Stimulated activated CD8-positive, alpha-beta memory T cell treated with anti-CD3 and anti-CD28 coated beads, Interleukin-4, amount 100 ng/mL, for 24 hours (primary cell): ENCODE measurements around the gene TBXAS1.

Source experiments
- DNase-seq: peaks from one replicate; pipeline ENCODE4 v3.0.0-alpha.2; 2020; ENCODE audit warnings: low read depth

TBXAS1 gene

DNA sequence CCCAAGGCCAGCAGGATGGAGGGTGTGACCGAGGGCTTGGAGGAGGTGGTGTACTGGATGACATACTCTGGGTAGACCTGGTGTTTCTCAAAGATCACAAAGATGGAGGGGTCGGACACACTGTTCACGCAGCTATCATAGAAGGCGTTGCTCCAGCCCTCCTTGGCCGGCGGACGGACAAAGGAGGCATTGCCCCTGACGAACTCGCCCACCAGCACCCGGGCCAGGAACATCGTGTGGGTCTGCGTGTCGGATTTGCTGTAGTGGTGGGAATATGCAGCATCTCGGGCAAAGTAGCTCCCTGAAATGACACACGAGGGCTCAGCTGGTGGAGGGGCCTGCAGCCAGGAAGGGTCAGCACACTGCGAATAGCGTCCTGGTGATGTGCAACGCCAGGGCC, 195.5 kb downstream of the TBXAS1 start:
- DNase-seq = no peak

- no peak for DNase-seq
Measured at GRCh38 chr7:140025241-140025640, 196.2 kb downstream of the TBXAS1 start.

DNA sequence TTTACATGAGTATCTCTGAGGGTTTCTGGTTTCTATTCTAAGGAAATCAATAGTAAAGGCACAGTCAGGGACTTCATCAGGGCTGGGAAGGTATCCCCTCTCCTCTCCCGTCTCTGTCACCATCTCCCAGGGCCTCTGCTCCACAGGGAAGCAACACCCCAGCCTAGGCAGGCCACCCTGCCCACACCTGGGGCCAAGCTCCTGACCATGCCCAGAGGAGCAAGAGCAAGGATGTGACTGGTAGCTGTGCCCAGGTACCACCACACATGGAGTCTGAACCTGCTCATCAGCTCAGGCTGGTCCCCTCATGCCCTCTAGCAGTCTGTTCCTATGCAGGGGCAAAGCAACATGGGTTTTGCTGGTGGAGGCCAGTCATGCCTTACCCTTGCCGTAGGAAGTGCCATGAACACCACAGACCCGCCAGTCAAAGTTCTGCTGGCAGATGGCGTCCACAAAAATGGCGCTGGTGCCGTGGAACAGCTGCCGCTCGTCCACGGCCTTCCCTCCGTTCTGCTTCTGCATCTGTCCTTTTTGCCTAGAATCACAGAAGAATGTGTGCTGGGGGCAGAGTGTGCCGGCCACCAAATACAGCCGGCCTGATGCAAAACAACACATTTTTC, 196.9 kb downstream of the TBXAS1 start:
- DNase-seq = no peak

DNA sequence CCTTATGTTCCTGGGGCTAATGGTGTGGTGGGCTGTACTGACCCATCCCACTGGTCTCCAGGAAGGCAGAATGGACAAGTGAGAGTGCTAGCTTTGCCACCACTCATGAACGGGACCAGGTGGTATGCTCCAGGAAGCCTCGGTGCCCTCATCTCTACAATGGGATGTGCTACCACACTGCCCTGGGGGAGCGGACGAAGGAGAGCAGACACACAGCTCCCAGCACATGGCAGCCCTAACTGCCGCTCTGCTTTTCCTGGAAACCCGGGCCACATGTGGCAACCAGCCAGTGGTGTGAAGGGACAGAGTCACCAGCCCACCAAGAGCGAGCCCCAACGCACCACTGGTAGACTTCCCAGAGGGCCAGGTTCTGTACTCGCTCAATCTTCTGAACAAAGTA, 197.9 kb downstream of the TBXAS1 start:
- no peak for DNase-seq

DNA sequence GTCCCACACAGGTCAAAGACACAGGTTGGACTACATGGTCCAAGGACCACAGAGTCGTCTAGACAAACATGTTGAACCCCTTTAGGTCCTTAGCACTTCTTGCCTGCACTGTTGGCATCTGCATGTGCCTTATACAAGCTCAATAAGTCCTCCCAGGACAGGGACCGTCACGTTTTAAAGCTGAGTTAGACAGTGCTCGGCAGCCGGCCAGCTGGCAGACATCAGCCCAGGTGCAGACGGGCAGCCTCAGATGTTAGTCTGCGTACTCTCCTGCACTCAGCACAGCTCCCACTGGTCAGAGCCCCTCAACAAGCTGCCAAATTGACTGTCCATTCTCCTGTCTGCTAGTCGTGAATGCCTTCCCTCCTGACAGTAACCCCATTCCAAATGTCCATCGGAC, 198.8 kb downstream of the TBXAS1 start:
- no peak for DNase-seq

GRCh38 chr7:140028311-140028710, 199.2 kb downstream of the TBXAS1 start:
- no peak for DNase-seq

DNA sequence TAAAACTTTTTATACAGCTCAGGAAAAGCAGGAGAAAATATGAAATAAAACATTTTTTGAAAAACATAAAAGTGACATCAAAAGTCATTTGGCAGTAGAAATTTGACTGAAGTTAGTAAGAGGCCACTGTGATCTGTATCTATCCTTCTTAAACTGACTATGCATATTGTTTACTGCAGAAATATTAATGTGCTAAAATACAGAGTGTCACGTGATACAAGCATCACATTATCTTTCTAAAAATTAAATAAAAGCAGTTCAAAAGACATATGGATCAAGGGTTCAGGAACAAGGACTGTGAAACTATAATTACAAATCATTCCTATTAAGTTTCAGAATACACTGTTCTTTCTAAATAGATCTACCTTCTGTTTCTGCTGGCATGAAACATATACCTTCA, 200.0 kb downstream of the TBXAS1 start:
- DNase-seq = no peak

- DNase-seq = no peak
Measured at GRCh38 chr7:140031364-140031763, 202.3 kb downstream of the TBXAS1 start.

DNA sequence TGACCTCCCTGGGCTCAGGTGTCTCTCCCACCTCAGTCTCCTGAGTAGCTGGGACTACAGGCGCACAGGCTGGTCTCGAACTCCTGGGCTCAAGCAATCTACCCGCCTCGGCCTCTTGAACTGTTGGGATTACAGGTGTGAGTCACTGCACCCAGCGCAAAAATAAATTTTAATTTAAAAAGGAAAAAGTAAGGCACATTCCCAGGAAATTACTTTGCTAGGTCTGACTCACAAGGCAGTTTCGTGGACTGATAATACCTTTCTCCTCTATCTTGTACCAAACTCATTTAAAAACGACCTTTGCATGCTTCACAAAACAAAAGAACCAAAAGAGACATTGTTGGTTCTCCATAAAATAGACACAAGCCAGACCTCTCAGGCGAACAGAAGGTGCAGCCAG, 204.0 kb downstream of the TBXAS1 start:
- no peak for DNase-seq

GRCh38 chr7:140033779-140034363, 204.8 kb downstream of the TBXAS1 start:
- no peak for DNase-seq

DNA sequence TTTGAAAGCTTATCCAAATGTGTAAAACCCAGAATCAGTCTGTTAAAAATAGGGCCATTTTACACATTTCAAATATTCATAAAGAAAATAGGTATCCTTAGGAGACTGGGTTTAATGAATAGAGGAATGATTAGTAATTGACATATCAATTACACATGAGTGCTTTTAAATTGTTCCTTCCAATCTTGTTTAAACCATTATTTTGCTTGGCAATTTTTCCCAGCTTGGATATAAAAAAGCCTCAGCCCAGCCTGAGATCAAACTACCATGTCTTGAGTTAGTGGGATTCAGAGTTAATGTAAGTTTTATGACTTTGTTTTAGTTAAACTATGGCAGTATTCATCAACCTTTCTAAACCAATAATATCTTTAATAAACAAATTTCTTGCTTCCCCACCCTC, 205.4 kb downstream of the TBXAS1 start:
- DNase-seq = no peak

- no peak for DNase-seq
Measured at GRCh38 chr7:140035400-140036223, 206.5 kb downstream of the TBXAS1 start.

- DNase-seq = no peak
Measured at GRCh38 chr7:140036224-140036962, 207.3 kb downstream of the TBXAS1 start.

DNA sequence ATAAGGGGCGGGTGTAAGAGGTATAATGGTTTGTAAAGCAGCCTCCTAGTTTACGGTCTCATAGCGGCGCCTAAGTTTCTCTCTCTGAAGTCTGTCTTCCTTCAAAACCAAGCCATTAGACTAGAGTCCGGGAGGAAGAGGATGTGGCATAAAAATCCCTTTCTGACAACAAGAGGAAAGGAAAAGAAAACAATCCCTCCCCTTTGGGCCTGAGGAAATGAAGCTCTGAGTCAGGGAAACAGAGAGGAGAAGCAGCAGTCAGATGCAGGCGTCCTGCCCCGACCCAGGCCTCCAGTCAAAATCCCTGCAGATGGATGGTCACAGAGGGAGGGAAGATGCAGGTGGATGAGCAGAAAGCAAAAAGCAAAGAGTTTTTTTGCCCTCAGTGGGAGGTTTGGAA, 210.0 kb downstream of the TBXAS1 start:
- no peak for DNase-seq

GRCh38 chr7:140039896-140040295, 210.8 kb downstream of the TBXAS1 start:
- DNase-seq = no peak

- DNase-seq = no peak
Measured at GRCh38 chr7:140041659-140042385, 212.8 kb downstream of the TBXAS1 start.

DNA sequence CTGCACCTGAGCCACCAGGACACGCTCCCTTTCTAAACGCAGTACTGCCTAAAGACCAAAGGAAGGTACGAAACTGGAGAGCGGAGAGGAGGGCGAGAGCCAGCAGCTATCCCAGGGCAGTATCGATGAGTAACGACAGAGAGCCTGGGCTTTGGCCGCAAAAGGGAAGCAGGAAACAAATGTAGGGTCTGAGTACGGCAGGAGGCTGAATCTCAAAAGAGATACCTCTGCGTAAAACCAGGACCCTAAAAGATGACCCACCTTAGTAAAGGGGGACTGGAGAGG, 213.3 kb downstream of the TBXAS1 start:
- DNase-seq = no peak

GRCh38 chr7:140044251-140044650, 215.2 kb downstream of the TBXAS1 start:
- no peak for DNase-seq

DNA sequence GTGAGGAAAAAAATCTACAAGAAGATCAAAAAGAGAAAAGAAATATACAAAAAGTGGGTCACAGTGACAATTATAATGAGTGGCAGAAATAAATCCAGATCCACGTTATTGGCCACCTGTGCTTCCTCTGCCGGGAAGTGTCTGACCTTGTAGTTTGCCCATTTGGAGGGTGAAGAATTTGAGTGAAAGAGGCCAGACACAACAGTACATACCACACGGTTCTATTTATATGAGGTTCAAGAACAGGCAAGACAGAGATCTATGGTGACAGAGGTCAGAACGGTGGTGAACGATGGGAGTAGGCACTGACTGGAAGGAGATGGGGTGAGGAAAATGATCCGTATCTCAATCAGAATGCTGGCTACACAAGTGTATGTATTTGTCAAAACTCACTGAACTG, 216.6 kb downstream of the TBXAS1 start:
- no peak for DNase-seq

DNA sequence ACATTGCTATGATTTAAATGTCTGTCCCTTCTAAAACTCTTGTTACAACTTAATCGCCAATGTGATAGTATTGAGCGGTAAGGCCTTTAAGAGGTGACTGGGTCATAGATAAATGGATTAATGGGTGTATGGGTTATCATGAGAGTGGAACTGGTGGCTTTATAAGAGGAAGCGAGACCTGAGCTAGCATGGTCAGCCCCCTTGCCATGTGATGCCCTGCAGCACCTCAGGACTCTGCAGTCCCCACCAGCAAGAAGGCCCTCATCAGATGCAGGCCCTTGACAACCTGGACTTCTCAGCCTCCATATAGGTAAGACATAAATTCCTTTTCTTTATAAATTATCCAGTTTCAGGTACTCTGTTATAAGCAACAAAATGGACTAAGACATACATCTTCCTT, 218.1 kb downstream of the TBXAS1 start:
- DNase-seq = no peak

DNA sequence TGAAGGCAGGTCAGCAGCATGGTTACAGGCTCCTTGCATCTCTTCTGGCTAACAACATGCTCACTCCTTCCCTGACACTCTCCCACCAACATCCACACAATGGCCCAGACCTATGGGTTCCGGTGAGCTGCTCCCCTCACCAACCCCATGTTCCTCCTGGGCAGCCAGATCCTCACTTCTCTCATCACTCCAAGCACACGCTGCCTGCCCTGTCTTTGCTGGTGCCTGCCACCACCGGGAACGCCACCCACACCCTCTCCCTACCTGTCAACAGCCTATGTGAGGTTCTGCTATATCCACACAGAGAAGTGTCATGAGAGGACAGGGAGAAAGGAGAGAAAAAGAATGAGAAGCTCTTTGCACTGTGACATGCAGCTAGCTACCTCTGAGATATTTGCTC, 219.1 kb downstream of the TBXAS1 start:
- no peak for DNase-seq

- DNase-seq = no peak
Measured at GRCh38 chr7:140048989-140049338, 219.9 kb downstream of the TBXAS1 start.
